Superior temporal gyrus (tissue), 1 donor: ENCODE measurements around the gene UBR2.
"Not testable (repeated sequence)": the region's sequence is repeated elsewhere in the genome, so short reads cannot be mapped to it uniquely, and the experiment has no call there.

Experiments
- DNase-seq: peaks from one replicate; pipeline ENCODE4 v3.0.0-alpha.2; 2016; ENCODE audit errors: extremely low spot score

The UBR2 gene

DNA sequence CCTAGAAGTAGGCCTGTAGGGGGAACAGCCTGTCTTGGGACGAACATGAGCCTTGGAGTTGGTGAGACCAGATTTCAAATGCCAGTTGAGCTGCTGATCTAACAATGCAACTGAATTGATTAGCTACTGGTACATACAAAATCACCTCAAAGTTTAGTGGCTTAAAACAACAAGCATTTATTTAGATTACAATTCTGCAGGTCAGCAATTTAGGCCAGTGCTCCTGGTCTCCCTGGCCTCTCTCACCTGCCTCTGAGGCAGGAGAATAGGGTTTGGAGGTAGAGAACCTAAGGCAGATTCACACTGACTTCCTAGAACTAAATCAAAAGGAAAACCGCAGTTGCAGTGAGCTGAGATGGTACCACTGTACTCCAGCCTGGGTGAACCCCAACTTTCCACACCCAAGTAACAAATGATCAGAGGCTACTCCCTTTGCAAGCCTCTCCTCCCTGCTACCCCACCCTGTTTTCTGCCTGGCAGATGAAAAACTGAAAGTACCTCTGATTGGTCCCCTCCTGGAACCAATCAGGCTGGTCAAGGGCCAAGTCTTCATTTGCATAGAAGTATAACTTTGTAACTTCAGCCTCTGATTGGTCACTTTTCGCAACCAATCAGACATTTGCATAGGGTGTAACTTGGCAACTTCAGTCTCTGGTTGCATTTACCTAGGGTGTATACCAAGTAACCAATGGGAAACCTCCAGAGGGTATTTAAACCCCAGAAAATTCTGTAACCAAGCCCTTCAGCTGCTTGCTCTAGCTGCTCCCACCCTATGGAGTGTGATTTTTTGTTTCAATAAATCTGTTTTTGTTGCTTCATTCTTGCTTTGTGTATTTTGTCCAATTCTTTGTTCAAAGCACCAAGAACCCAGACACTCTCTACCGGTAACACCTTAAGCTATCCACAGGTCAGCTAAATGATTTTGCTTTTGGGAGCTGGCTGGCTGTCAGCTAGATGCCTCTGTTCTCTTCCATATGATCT, 8.1 kb upstream of the UBR2 start:
- no peak for DNase-seq

- DNase-seq, result no peak
Observed at GRCh38 chr6:42556462-42556861, 7.4 kb upstream of the UBR2 start.

DNA sequence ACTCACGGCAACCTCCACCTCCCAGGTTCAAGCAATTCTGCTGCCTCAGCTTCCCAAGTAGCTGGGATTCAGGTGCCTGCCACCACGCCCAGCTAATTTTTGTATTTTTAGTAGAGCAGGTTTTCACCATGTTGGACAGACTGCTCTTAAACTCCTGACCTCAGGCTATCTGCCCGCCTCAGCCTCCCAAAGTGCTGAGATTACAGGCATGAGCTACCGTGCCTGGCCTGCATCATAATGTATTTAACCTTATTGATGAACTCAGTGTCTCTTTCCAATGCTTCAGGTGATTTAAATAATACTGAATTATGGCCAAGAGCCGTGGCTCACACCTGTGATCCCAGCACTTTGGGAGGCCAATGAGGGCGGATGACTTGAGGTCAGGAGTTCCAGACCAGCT, 4.6 kb upstream of the UBR2 start:
- DNase-seq, result not testable (repeated sequence)

GRCh38 chr6:42561986-42562385, 1.8 kb upstream of the UBR2 start:
- no peak for DNase-seq

GRCh38 chr6:42562788-42563405, 932 bp upstream of the UBR2 start:
- no peak for DNase-seq

DNA sequence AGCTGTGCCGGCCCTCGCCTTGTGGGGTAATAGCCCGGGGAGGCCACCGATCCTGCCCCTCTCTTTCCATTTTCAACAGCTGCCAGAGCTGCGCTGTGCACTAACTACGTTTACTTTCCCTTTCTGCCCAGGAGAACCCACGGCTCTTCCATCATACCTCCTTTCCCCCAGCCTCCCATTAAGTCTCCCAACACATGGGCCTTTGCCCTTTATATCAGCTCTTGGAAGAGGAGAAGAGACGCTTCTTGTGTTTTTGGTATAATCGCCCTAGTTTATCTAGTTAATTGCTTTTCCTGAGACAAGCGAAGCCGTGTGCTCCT, 637 bp downstream of the UBR2 start:
- DNase-seq, result peak; percentile 47

- no peak for DNase-seq
Observed at GRCh38 chr6:42565823-42566613, 2.2 kb downstream of the UBR2 start.

GRCh38 chr6:42566614-42567208, 2.9 kb downstream of the UBR2 start:
- DNase-seq, result no peak

- not testable (repeated sequence) for DNase-seq
Observed at GRCh38 chr6:42567237-42567636, 3.4 kb downstream of the UBR2 start.

DNA sequence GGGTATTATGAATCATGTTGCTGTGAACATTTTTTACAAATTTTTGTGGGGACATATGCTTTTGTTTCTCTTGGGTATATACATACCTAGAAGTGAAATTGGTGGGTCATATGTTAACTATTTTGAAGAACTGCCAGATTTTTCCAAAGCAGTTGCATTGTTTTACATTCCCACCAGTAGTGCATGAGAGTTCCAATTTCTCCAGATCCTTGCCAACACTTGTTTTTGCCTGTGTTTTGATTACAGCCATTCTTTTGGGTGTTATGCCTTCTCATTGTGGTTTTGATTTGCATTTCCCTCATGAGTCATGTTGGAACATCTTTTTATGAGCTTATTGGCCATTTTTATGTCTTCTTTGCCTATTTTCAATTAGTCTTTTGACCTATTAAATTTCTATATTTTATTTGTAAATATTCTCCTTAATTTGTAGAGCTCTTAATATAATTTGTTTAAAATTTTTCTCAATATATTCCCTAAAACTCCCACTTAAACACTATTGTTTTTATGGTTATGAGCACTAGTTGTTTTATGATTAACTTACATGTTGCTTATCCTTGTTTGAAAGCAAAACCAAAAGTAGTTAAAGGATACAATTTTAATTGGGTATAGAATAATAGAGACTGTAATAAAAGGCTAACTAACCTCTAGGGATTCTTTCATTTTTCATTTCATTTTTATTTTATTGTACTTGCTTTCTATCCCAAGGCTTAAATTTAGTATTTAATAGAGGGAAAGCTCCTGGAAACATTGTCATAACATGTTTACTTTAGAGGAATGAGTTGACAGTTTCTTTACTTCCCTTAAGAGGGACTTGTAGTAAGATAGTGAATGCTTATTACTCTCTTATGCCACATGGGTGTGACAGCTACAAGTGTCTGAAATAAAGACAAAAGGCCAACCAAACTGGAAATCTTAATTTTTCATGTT, 5.5 kb downstream of the UBR2 start:
- no peak for DNase-seq

- no peak for DNase-seq
Observed at GRCh38 chr6:42571611-42572342, 7.9 kb downstream of the UBR2 start.

GRCh38 chr6:42572523-42572922, 8.7 kb downstream of the UBR2 start:
- DNase-seq, result no peak

DNA sequence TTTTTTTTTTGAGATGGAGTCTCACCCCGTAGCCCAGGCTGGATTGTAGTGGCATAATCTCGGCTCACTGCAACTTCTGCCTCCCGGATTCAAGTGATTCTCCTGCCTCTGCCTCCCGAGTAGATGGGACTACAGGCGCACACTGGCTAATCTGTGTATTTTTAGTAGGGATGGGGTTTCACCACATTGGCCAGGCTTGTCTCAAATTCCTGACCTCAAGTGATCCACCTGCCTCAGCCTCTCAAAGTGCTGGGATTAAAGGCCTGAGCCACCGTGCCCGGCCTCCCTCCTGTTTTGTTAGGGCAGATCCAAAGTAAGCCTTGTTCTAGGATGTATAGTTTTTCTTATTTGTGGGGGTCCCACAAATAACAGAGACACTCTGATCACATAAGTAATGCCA, 12.7 kb downstream of the UBR2 start:
- not testable (repeated sequence) for DNase-seq

DNA sequence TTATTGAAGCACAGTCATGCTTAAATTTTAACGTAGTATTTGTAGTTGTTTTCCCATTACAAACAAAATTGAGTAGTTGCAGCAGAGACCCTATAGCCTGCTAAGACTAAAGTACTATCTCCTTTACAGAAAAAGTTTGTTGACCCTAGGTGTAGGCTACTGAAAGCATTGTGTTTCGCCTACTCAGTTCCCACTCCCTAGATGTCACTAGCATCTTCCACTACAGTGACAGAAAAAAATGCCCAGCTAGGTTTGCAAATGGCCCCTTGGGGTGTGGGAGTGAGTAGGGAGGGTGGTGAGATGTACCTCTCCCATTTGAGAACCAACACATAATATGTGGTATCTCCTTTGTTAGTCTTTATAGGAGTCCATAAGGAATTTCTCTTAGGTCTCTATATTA, 34.5 kb downstream of the UBR2 start:
- DNase-seq, result no peak

DNA sequence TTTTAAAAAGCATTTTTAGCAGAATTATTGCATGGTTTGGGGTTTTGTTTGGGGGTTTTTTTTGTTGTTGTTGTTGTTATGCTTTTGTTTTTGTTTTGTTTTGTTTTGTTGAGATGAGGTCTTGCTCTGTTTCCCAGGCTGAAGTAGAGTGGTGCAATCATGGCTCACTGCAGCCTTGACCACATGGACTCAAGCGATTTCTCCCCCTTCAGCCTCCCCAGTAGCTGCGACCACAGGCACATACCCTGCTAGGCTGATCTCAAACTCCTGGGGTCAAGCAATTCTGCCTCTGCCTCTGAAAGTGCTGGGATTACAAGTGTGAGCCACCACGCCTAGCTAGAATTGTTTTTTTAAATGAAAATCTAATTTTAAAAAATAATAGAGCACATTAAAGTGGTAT, 35.7 kb downstream of the UBR2 start:
- DNase-seq, result no peak

GRCh38 chr6:42604150-42604549, 40.3 kb downstream of the UBR2 start:
- no peak for DNase-seq

DNA sequence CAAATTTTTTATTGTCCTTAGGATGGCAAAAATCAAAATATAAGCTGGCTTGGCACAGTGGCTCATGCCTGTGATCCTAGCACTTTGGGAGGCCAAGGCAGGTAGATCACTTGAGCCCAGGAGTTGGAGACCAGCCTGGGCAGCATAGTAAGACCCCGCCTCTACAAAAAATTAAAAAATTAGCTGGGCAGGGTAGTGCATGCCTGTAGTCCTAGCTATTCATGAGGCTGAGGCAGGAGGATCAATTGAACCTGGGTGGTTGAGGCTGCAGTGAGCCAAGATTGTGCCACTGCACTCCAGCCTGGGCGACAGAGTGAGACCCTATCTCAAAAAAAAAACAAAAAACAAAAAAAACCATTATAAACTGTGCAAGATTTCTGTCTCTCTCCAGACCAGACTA, 40.9 kb downstream of the UBR2 start:
- DNase-seq, result not testable (repeated sequence)

- DNase-seq, result no peak
Observed at GRCh38 chr6:42610416-42610815, 46.6 kb downstream of the UBR2 start.

DNA sequence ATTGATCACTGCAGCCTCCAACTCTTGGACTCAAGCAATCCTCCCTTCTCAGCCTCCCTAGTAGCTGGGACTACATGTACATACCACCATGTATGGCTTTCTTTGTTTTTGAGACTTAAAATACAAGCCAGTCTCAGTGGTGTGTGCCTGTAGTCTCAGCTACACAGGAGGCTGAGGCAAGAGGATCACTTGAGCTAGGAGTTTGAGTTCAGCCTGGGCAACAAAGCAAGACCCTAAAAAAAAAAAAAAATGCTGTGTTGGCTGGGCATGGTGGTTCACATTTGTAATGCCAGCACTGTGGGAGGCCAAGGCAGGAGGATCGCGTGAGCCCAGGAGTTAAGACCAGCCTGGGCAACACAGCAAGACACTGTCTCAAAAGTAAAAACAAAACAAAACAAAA, 51.7 kb downstream of the UBR2 start:
- no peak for DNase-seq

GRCh38 chr6:42616716-42617115, 52.9 kb downstream of the UBR2 start:
- DNase-seq, result no peak
